ENCODE data around the gene DENND1A.

DNA sequence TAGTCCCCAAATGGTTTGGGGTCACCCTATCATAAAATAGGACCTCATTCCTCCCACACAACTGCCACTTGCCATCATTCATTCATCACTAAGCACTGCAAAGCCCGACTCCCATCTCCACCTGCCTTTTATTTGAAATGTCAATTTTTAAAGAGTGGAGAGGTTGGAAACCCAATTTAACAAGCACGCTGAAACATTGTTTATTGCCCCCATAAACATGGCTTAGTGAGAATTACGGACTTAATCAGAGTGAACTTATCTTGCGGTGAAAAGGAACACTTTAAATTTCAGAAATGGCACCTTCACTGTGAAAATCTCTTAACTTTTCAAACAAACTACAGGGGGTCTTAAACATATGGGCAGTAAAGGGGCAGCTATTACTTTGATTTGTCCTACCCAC lies 332.9 kb downstream of the DENND1A start:
- no peak for TF ChIP-seq CTCF (IDR thresholded peaks at IDR 0.05; ENCODE audit: insufficient read depth, low read depth, low read length)
- no peak for TF ChIP-seq EZH2 (IDR thresholded peaks at IDR 0.05; ENCODE audit: insufficient read depth, low read length)

Data from astrocyte (in vitro differentiated cells and primary cell).